Ovary (tissue), 9 donors: ENCODE results near the gene PIWIL4. TPM values are rescaled to one million over a fixed set of nuclear protein-coding genes. Genes with fewer than 3 reads are reported as not detected.
A peak's percentile ranks its signal among the peaks of the same experiment; 100 is the strongest.

Experiments used
- DNase-seq, 5 donors: peaks; one replicate each; pipeline ENCODE4 v3.0.0-alpha.2; 2019 to 2020
- H3K27ac ChIP-seq, 2 donors: fragments of 200-600 bp; one replicate each; pipeline versions ENCODE4 v1.5.1 to v1.8.0; 2019 to 2022
- H3K27me3 ChIP-seq: fragments of 200-600 bp; one replicate; pipeline ENCODE4 v1.8.0; 2022
- H3K36me3 ChIP-seq: fragments of 200-600 bp; sonication (generic); one replicate; pipeline ENCODE4 v1.5.1; 2019
- H3K4me1 ChIP-seq: one replicate; pipeline ENCODE4 v1.8.1; 2013; ENCODE audit warnings: mild to moderate bottlenecking, moderate library complexity; ENCODE audit not compliant: insufficient read depth
- H3K4me3 ChIP-seq: fragments of 200-600 bp; sonication (generic); one replicate; pipeline ENCODE4 v1.5.1; 2017
- H3K9me3 ChIP-seq, 2 donors: fragments of 200-600 bp in 1 of 2; sonication (generic) in 1 of 2; one replicate each; pipeline versions ENCODE4 v1.5.1 to v1.8.1; 2013 to 2019; ENCODE audit warnings: mild to moderate bottlenecking in 1 of 2, moderate library complexity in 1 of 2
- CTCF ChIP-seq, 3 donors: fragments of 450-650 bp in 2 of 3; fragments of 200-600 bp in 1 of 3; IDR thresholded peaks; one replicate each; pipeline versions ENCODE4 v1.5.1 to v1.8.0; 2016 to 2022; ENCODE audit warnings: antibody characterized with exemption in 3 of 3, mild to moderate bottlenecking in 1 of 3
- EP300 ChIP-seq: sonication (generic); formaldehyde crosslinking; IDR thresholded peaks from one replicate; pipeline ENCODE4 v1.6.1; 2017; ENCODE audit warnings: antibody characterized with exemption
- POLR2A ChIP-seq: fragments of 450-650 bp; IDR thresholded peaks from one replicate; pipeline ENCODE4 v1.6.1; 2017; ENCODE audit warnings: antibody characterized with exemption, mild to moderate bottlenecking, moderate library complexity
- WGBS, 3 donors: extraction: QIAGEN DNeasy Blood & Tissue Kit in 1 of 3; methylation state at CpG; one replicate each; pipeline versions ENCODE4 v1.1.5 to v1.1.7; 2013 to 2017; 5-methylcytosine and 5-hydroxymethylcytosine counted together
- intact Hi-C, 4 donors: fragments of 100-400 bp; cut with DNase I; formaldehyde crosslinking; loops; one replicate each; pipeline versions ENCODE4 v1.11.0 to v1.15.1; 2022 to 2023
- polyA plus RNA-seq, 2 donors: library from polyadenylated mRNA; stranded (reverse); fragments of 200-250 nt in 1 of 2; fragments of 350-450 nt in 1 of 2; fragmentation: Illumina TruSeq in 1 of 2; extraction: RNeasy Lipid Tissue Mini Kit (QIAGEN cat#74804) in 1 of 2; gene quantifications; one replicate each; pipeline ENCODE4 v1.2.3, GENCODE V29; 2013 to 2014
- total RNA-seq, 7 donors: library from RNA; depleted of rRNA in 2 of 7; stranded (reverse); fragments of >200 nt in 2 of 7; fragmentation: NEBNext Ultra II Directional in 3 of 7; extraction: Animal tissue kit (Norgen Biotek cat#: 25700) in 3 of 7; gene quantifications; one replicate each; pipeline versions ENCODE4 v1.1.0 to v1.2.4, GENCODE V29; 2016 to 2023
- donor health status: DM: no; HTN: no; CAD: no; lungs with moderate emphysema.
- donor health status: DM: no; HTN: no; CAD: no.
- donor health status: Bipolar disorder and iron deficiency.
- donor health status: DM: yes; HTN: yes; CAD: no.
- donor health status: DM: no; HTN: no; CAD: no.
- donor health status: DM: yes; HTN: yes; CAD: no.

PIWIL4 gene
- total and polyA plus RNA-seq, 9 donors: 1.9 to 4.6 (median 3.6) TPM

DNA sequence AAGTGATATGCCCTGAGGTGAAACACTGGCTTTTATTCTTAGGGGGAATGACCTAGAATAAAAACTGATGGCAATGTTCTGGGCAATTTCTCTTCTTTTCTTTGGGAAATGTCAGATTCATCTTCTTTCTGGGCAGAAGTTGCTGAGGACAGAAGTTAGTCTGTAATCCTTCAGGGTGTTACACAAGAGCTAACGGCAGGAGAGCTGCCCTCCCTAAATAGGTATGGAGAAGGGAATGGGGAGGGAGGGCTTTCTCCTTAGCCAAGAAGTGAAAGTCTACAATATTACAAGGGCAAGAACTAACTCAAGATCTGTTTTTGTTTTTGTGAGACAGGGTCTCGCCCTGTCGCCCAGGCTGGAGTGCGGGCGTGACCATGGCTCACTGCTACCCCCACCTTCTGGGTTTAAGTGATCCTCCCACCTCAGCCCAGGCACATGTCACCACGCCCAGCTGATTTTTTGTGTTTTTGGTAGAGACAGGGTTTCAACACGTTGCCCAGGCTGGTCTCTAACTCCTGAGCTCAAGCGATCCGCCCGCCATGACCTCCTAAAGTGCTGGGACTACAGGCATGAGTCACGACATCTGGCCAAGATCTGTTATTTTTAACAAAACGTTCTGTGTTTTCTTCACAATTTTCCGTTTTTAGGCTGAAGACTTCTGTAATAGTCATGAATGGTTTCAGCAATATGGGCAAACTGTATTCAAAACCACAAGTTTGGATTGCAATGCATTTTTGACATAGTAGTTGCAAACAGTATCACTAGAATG lies 7.2 kb downstream of the PIWIL4 start:
- DNase-seq: peak in 4 of 5 donors; percentile 25 to 54 (median 43)
- Histone ChIP-seq H3K4me1 (peaks cover 4% of the 10 kb centered on the region), H3K4me3 (no peak overlapping the region), H3K27me3 (no peaks in the 10 kb centered on the region), H3K9me3 (no peaks in the 10 kb centered on the region), H3K27ac (peak overlapping the region in 1 of 2 donors; percentile 28), H3K36me3 (no peaks in the 10 kb centered on the region)
- TF ChIP-seq POLR2A: no peak
- no peak for TF ChIP-seq CTCF (IDR thresholded peaks at IDR 0.05)
- TF ChIP-seq EP300: no peak
- intact Hi-C loops: no loop called here
- WGBS, 3 donors: 27 to 44% (median 28%) methylated on average over 13 of the region's 13 CpGs

- 90 to 95% (median 93%) methylated on average over 5 of the region's 5 CpGs for WGBS, 3 donors
- TF ChIP-seq EP300 (no peak), POLR2A (no peak), CTCF (IDR thresholded peaks at IDR 0.05) (no peak)
- intact Hi-C loops: no loop called here
- Histone ChIP-seq H3K9me3 (no peaks in the 10 kb centered on the region), H3K27me3 (no peaks in the 10 kb centered on the region), H3K4me1 (peaks cover 4% of the 10 kb centered on the region), H3K4me3 (no peak overlapping the region), H3K36me3 (no peaks in the 10 kb centered on the region), H3K27ac (no peak overlapping the region)
- DNase-seq: no peak
These were observed 9.1 kb downstream of the PIWIL4 start for GRCh38 chr11:94576306-94576705.

GRCh38 chr11:94577841-94578240 lies 10.7 kb downstream of the PIWIL4 start:
- TF ChIP-seq POLR2A: no peak
- TF ChIP-seq CTCF (IDR thresholded peaks at IDR 0.05): no peak
- no peak for TF ChIP-seq EP300
- H3K4me3 ChIP-seq: no peak overlapping the region
- no peaks in the 10 kb centered on the region for H3K36me3 ChIP-seq
- peaks cover 4% of the 10 kb centered on the region for H3K4me1 ChIP-seq
- DNase-seq: no peak
- intact Hi-C loops: no loop called here
- H3K9me3 ChIP-seq: no peaks in the 10 kb centered on the region
- H3K27me3 ChIP-seq: no peaks in the 10 kb centered on the region
- no peak overlapping the region for H3K27ac ChIP-seq
- 10 to 25% (median 15%) methylated on average over 3 of the region's 3 CpGs for WGBS, 3 donors

- TF ChIP-seq POLR2A (no peak), CTCF (IDR thresholded peaks at IDR 0.05) (no peak), EP300 (no peak)
- no peak for DNase-seq
- Histone ChIP-seq H3K36me3 (no peaks in the 10 kb centered on the region), H3K9me3 (no peaks in the 10 kb centered on the region), H3K4me3 (no peak overlapping the region), H3K27ac (no peak overlapping the region), H3K4me1 (peaks cover 3% of the 10 kb centered on the region), H3K27me3 (no peaks in the 10 kb centered on the region)
- 0 to 89% (median 80%) methylated on average over 1 of the region's 1 CpG for WGBS, 3 donors
- intact Hi-C loops: no loop called here
These were observed 14.8 kb downstream of the PIWIL4 start for GRCh38 chr11:94581926-94582325.
